ENCODE measurements around the gene PPRC1. TPM values are rescaled to one million over a fixed set of nuclear protein-coding genes. Genes with fewer than 3 reads are reported as not detected.

PPRC1 gene
- total and polyA plus RNA-seq, 2 donors (not counting 3 experiments of a cell fraction or from before 2014, with no cell fraction given): 27.0 to 49.9 TPM

GRCh38 chr10:102184606-102185005 lies 51.8 kb downstream of the PPRC1 start:
- CTCF ChIA-PET: interaction anchor here (1.1 kb wide), 1 partner anchor 15 kb away, joined by 5 read pairs; no protein-coding TSS in a partner anchor
- no peaks in the 10 kb centered on the region for H3K9me1 ChIP-seq (replicated peaks; ENCODE audit: control insufficient read depth, extremely low read depth, insufficient read depth, low read length)
- FAIRE-seq (no peak), DNase-seq (ENCODE audit: low read depth, low spot score) (no peak)
- H3K9ac ChIP-seq (replicated peaks; ENCODE audit: extremely low read depth, insufficient read depth, low read length): no peak overlapping the region
- H2AFZ ChIP-seq (ENCODE audit: low read depth, low read length): no peak overlapping the region
- H3K27me3 ChIP-seq (ENCODE audit: control insufficient read depth in 2 of 2, insufficient read depth in 2 of 2, low read length in 2 of 2): peaks cover 3% of the 10 kb centered on the region in 2 experiments
- no peak overlapping the region for H3K27ac ChIP-seq (ENCODE audit: insufficient read depth, low read depth, low read length)
- no peaks in the 10 kb centered on the region for H3K36me3 ChIP-seq (ENCODE audit: control insufficient read depth in 2 of 2, extremely low read depth in 1 of 2, insufficient read depth in 2 of 2, low read length in 2 of 2)
- dilution Hi-C loops (cut with MboI; ENCODE audit: extremely low pct_ligation_motif_present, low sequenced_read_pairs): no loop called here
- H3K79me2 ChIP-seq (ENCODE audit: control insufficient read depth, insufficient read depth, low read length): no peaks in the 10 kb centered on the region
- H3K9me3 ChIP-seq (replicated peaks; ENCODE audit: control insufficient read depth, insufficient read depth, low read length): no peaks in the 10 kb centered on the region
- intact Hi-C loops (cut with micrococcal nuclease): no loop called here
- no peak overlapping the region for H3K4me2 ChIP-seq (ENCODE audit: insufficient read depth, low read length)
- H3K4me3 ChIP-seq (replicated peaks in 1 of 3; ENCODE audit: insufficient read depth in 1 of 3, low read depth in 1 of 3, low read length in 3 of 3): no peak overlapping the region
- no peaks in the 10 kb centered on the region for H3K4me1 ChIP-seq (ENCODE audit: control insufficient read depth, extremely low read depth, insufficient read depth, low read length)
- no TSS peak for BruUV-seq (replicated peaks)
- POLR2A ChIA-PET: no interaction called here
- H4K20me1 ChIP-seq (replicated peaks; ENCODE audit: control insufficient read depth, extremely low read depth, insufficient read depth, low read length): no peaks in the 10 kb centered on the region
- no peak for TF ChIP-seq MYC (IDR thresholded peaks at IDR 0.05; ENCODE audit: low read depth, low read length)
- no peak for TF ChIP-seq MAX (IDR thresholded peaks at IDR 0.05; ENCODE audit: insufficient read depth, insufficient read length)
- TF ChIP-seq POLR2A (IDR thresholded peaks at IDR 0.05; ENCODE audit: low read depth, low read length): no peak
- TF ChIP-seq JUN (IDR thresholded peaks at IDR 0.05; ENCODE audit: borderline replicate concordance, insufficient read depth, insufficient read length, low read depth): no peak
- TF ChIP-seq GATA2 (IDR thresholded peaks at IDR 0.05; ENCODE audit: insufficient read depth, insufficient read length, low read depth, low read length): no peak
- TF ChIP-seq FOS (IDR thresholded peaks at IDR 0.05; ENCODE audit: borderline replicate concordance, insufficient read depth, low read length): no peak
- TF ChIP-seq POLR2AphosphoS5 (IDR thresholded peaks at IDR 0.05; ENCODE audit: insufficient read depth, low read depth, low read length): no peak
- TF ChIP-seq EZH2 (IDR thresholded peaks at IDR 0.05; ENCODE audit: borderline replicate concordance, low read depth, low read length, severe bottlenecking): no peak
- no peak for TF ChIP-seq CTCF (IDR thresholded peaks at IDR 0.05; ENCODE audit: extremely low read depth in 1 of 2, insufficient read depth in 1 of 2, low read depth in 1 of 2, low read length in 2 of 2)

Measured in endothelial cell of umbilical vein (primary cell).